Suprapubic skin (tissue), 4 donors: ENCODE results near the gene TOP2B.

Experiments used
- EP300 ChIP-seq: sonication (generic); formaldehyde crosslinking; IDR thresholded peaks from one replicate; pipeline ENCODE4 v1.6.1; 2017; ENCODE audit warnings: antibody characterized with exemption
- POLR2A ChIP-seq, 2 donors: fragments of 450-650 bp; IDR thresholded peaks; one replicate each; pipeline ENCODE4 v1.6.1; 2017; ENCODE audit warnings: antibody characterized with exemption in 2 of 2, mild to moderate bottlenecking in 2 of 2, moderate library complexity in 2 of 2
- POLR2AphosphoS5 ChIP-seq, 3 donors: sonication (generic); formaldehyde crosslinking; IDR thresholded peaks; one replicate each; pipeline ENCODE4 v1.6.1; 2017; ENCODE audit warnings: antibody characterized with exemption in 3 of 3
- TF ChIP-seq, protein P1 (sequence below), 2 donors: fragments of 200-600 bp in 1 of 2; fragments of 450-650 bp in 1 of 2; sonication (generic) in 1 of 2; IDR thresholded peaks; one replicate each; pipeline ENCODE4 v1.5.1; 2016 to 2019; ENCODE audit warnings: antibody characterized with exemption in 2 of 2, mild to moderate bottlenecking in 1 of 2, moderate library complexity in 1 of 2

DNA sequence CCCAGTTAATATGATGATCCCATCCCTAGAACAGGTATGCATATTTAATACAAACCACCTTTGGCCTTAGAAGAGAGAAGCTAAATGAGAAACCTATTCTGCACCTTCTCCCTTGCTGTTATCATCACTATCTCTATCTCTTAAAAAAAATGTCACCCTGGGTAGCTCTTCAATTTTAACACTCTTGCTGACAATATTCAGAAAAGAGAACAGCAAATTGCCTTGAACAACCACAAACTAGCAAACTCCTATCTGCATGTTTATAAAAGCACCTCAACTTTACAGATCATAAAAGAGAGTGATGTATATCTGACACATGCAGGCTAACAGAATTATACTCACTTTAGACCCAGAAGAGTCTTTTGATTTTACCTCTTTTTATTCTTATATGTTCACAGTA is 7.4 kb downstream of the TOP2B start:
- TF ChIP-seq POLR2AphosphoS5 (IDR thresholded peaks at IDR 0.05) (no peak), EP300 (no peak), POLR2A (IDR thresholded peaks at IDR 0.05) (no peak)
- TF ChIP-seq, protein P1, sequence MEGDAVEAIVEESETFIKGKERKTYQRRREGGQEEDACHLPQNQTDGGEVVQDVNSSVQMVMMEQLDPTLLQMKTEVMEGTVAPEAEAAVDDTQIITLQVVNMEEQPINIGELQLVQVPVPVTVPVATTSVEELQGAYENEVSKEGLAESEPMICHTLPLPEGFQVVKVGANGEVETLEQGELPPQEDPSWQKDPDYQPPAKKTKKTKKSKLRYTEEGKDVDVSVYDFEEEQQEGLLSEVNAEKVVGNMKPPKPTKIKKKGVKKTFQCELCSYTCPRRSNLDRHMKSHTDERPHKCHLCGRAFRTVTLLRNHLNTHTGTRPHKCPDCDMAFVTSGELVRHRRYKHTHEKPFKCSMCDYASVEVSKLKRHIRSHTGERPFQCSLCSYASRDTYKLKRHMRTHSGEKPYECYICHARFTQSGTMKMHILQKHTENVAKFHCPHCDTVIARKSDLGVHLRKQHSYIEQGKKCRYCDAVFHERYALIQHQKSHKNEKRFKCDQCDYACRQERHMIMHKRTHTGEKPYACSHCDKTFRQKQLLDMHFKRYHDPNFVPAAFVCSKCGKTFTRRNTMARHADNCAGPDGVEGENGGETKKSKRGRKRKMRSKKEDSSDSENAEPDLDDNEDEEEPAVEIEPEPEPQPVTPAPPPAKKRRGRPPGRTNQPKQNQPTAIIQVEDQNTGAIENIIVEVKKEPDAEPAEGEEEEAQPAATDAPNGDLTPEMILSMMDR (IDR thresholded peaks at IDR 0.05): no peak
